Spinal cord (tissue), 10 donors: ENCODE results near the gene RO60. TPM values are rescaled to one million over a fixed set of nuclear protein-coding genes. Genes with fewer than 3 reads are reported as not detected.

ENCODE experiments used
- DNase-seq, 6 donors: peaks; one replicate each; pipeline versions ENCODE4 v3.0.0 to v3.0.0-alpha.2; 2013 to 2015; ENCODE audit warnings: low spot score in 6 of 6, low read depth in 4 of 6
- H3K27ac ChIP-seq: one replicate; pipeline ENCODE4 v1.5.1; 2013; ENCODE audit warnings: low read depth, low read length, control low read depth
- H3K27me3 ChIP-seq: one replicate; pipeline ENCODE4 v1.6.1; 2013; ENCODE audit warnings: low read length; ENCODE audit not compliant: control insufficient read depth, insufficient read depth
- H3K36me3 ChIP-seq: one replicate; pipeline ENCODE4 v1.6.1; 2013; ENCODE audit warnings: low read length; ENCODE audit not compliant: control insufficient read depth, insufficient read depth
- H3K4me1 ChIP-seq: one replicate; pipeline ENCODE4 v1.6.1; 2013; ENCODE audit warnings: low read length; ENCODE audit not compliant: control insufficient read depth, insufficient read depth
- H3K4me3 ChIP-seq: one replicate; pipeline ENCODE4 v1.5.1; 2013; ENCODE audit warnings: low read depth, low read length, control low read depth
- H3K9me3 ChIP-seq: one replicate; pipeline ENCODE4 v1.6.1; 2013; ENCODE audit warnings: low read length; ENCODE audit not compliant: control insufficient read depth, insufficient read depth
- WGBS: methylation state at CpG from one replicate; pipeline ENCODE4 v1.1.5; 2013; ENCODE audit warnings: missing lambda C conversion rate; ENCODE audit not compliant: insufficient coverage; 5-methylcytosine and 5-hydroxymethylcytosine counted together
- polyA plus RNA-seq, 2 donors: library from polyadenylated mRNA; unstranded; fragments of 120-200 nt; gene quantifications; one replicate each; pipeline ENCODE4 v1.2.1, GENCODE V29; 2013; ENCODE audit not compliant: insufficient read length in 2 of 2
- small RNA-seq: library from RNA; depleted of rRNA; stranded (forward); fragments of <200 nt; gene quantifications from one replicate; pipeline ENCODE3, GENCODE V24; 2014; ENCODE audit warnings: low replicate concordance
- total RNA-seq, 2 donors: library from RNA; depleted of rRNA in 1 of 2; stranded (reverse); fragments of 120-200 nt in 1 of 2; fragments of >200 nt in 1 of 2; gene quantifications; one replicate each; pipeline versions ENCODE4 v1.2.3 to v1.2.4, GENCODE V29; 2013 to 2014
- donor health status: healthy.

Gene RO60
- total and polyA plus RNA-seq, 4 donors, result 26.8 to 254 (median 90.4) TPM

GRCh38 chr1:193104502-193104906 lies 45.1 kb downstream of the RO60 start:
- 0% methylated on average over 24 of the region's 24 CpGs for WGBS
- no peaks in the 10 kb centered on the region for H3K4me1 ChIP-seq
- H3K4me3 ChIP-seq, result peak overlapping the region; percentile 82
- peak in 3 of 6 donors; percentile 33 to 77 (median 68) for DNase-seq
- no peaks in the 10 kb centered on the region for H3K9me3 ChIP-seq
- peaks cover 4% of the 10 kb centered on the region for H3K36me3 ChIP-seq
- no peaks in the 10 kb centered on the region for H3K27me3 ChIP-seq
- peak overlapping the region; percentile 96 for H3K27ac ChIP-seq

GRCh38 chr1:193104907-193105820 lies 45.8 kb downstream of the RO60 start, which contains the start of gene GLRX2:
TSS of gene GLRX2 (minus strand) at chr1:193105414. CDS start at chr1:193105382, 32 bp downstream.
- WGBS, result under 1% methylated on average over 70 of the region's 73 CpGs
- Histone ChIP-seq H3K36me3 (no peaks in the 10 kb centered on the region), H3K27me3 (no peaks in the 10 kb centered on the region), H3K4me1 (no peaks in the 10 kb centered on the region), H3K9me3 (no peaks in the 10 kb centered on the region), H3K27ac (peak within 1 kb of the TSS; percentile 96), H3K4me3 (peak within 1 kb of the TSS; percentile 82)
- peak; percentile 51 to 91 (median 70) for DNase-seq

GRCh38 chr1:193105821-193106177 lies 46.4 kb downstream of the RO60 start:
- no peaks in the 10 kb centered on the region for H3K36me3 ChIP-seq
- peak in 1 of 6 donors; percentile 2 for DNase-seq
- no peaks in the 10 kb centered on the region for H3K9me3 ChIP-seq
- H3K27ac ChIP-seq, result peak overlapping the region; percentile 96
- H3K4me3 ChIP-seq, result peak overlapping the region; percentile 82
- H3K4me1 ChIP-seq, result no peaks in the 10 kb centered on the region
- no peaks in the 10 kb centered on the region for H3K27me3 ChIP-seq
- 40% methylated on average over 1 of the region's 4 CpGs for WGBS

GRCh38 chr1:193108471-193108870 lies 49.1 kb downstream of the RO60 start:
- Histone ChIP-seq H3K27ac (no peak overlapping the region), H3K27me3 (no peaks in the 10 kb centered on the region), H3K4me1 (no peaks in the 10 kb centered on the region), H3K9me3 (no peaks in the 10 kb centered on the region), H3K36me3 (no peaks in the 10 kb centered on the region), H3K4me3 (no peak overlapping the region)
- DNase-seq, result no peak
- 100% methylated on average over 1 of the region's 3 CpGs for WGBS

Small RNA genes within 50 kb of the gene (small RNA-seq; reads per million reads assigned to genes)
- gene SCARNA18B, result not detected

Other genes with a start within 250 kb of the RO60 start
- 10 to 100 TPM; 29.8 to 54.3 TPM for gene UCHL5, start 252 bp upstream of the RO60 start, total RNA-seq
- 10 to 100 TPM; 33.3 to 49.7 TPM for gene UCHL5, start 252 bp upstream of the RO60 start, polyA plus RNA-seq
- 10 to 100 TPM; 12.9 to 13.2 TPM for gene GLRX2, start 45.8 kb downstream of the RO60 start, total RNA-seq
- gene GLRX2, start 45.8 kb downstream of the RO60 start, polyA plus RNA-seq, result 10 to 100 TPM; 22.3 to 27.6 TPM
- 10 to 100 TPM; 23.5 to 44.0 TPM for gene CDC73, start 62.4 kb downstream of the RO60 start, total RNA-seq
- 10 to 100 TPM; 20.2 to 29.9 TPM for gene CDC73, start 62.4 kb downstream of the RO60 start, polyA plus RNA-seq
- gene B3GALT2, start 127.0 kb downstream of the RO60 start, total RNA-seq, result 10 to 100 TPM; 11.6 to 42.8 TPM
- gene B3GALT2, start 127.0 kb downstream of the RO60 start, polyA plus RNA-seq, result 10 to 100 TPM; 25.8 to 32.3 TPM